Stimulated activated CD8-positive, alpha-beta memory T cell treated with anti-CD3 and anti-CD28 coated beads, Interleukin-7, amount 100 ng/mL, for 1 hour (primary cell): ENCODE data around the gene TNK1.
"Not testable (repeated sequence)": the region's sequence is repeated elsewhere in the genome, so short reads cannot be mapped to it uniquely, and the experiment has no call there.

Source experiments
- DNase-seq, 2 donors: peaks; one replicate each; pipeline ENCODE4 v3.0.0-alpha.2; 2020; ENCODE audit warnings: low read depth in 2 of 2

Gene TNK1

GRCh38 chr17:7355053-7355452 is 25.8 kb upstream of the TNK1 start, which contains the start of gene TMEM95:
Gene TMEM95, plus strand, starts transcription at chr17:7355156. Its CDS starts 49 bp downstream, at chr17:7355205.
- DNase-seq = no peak

GRCh38 chr17:7355573-7355972 is 25.3 kb upstream of the TNK1 start:
- no peak for DNase-seq

GRCh38 chr17:7356072-7356549 is 24.8 kb upstream of the TNK1 start:
- DNase-seq = peak; percentile 49 to 74

GRCh38 chr17:7356756-7357155 is 24.1 kb upstream of the TNK1 start:
- DNase-seq = no peak

- no peak for DNase-seq
Observed at GRCh38 chr17:7357381-7357780, 23.5 kb upstream of the TNK1 start.

GRCh38 chr17:7361906-7362305 is 19.0 kb upstream of the TNK1 start:
- no peak for DNase-seq

GRCh38 chr17:7363311-7363710 is 17.6 kb upstream of the TNK1 start:
- DNase-seq = no peak

- not testable (repeated sequence) for DNase-seq
Observed at GRCh38 chr17:7365963-7366362, 14.9 kb upstream of the TNK1 start.

GRCh38 chr17:7367083-7367482 is 13.8 kb upstream of the TNK1 start:
- DNase-seq = no peak

- DNase-seq = no peak
Observed at GRCh38 chr17:7367918-7368598, 12.8 kb upstream of the TNK1 start.

GRCh38 chr17:7368599-7368994 is 12.3 kb upstream of the TNK1 start:
- not testable (repeated sequence) for DNase-seq

- no peak for DNase-seq
Observed at GRCh38 chr17:7369825-7370224, 11.1 kb upstream of the TNK1 start.

GRCh38 chr17:7370853-7371252 is 10.0 kb upstream of the TNK1 start:
- DNase-seq = no peak

- DNase-seq = no peak
Observed at GRCh38 chr17:7374353-7374752, 6.5 kb upstream of the TNK1 start.

GRCh38 chr17:7379134-7379533 is 1.8 kb upstream of the TNK1 start:
- no peak for DNase-seq

- DNase-seq = no peak
Observed at GRCh38 chr17:7380321-7380720, 568 bp upstream of the TNK1 start.

GRCh38 chr17:7382901-7383300 is 2.0 kb downstream of the TNK1 start:
- no peak for DNase-seq

GRCh38 chr17:7383371-7383741 is 2.5 kb downstream of the TNK1 start:
- DNase-seq = no peak

GRCh38 chr17:7383742-7384488 is 3.0 kb downstream of the TNK1 start:
- peak; percentile 49 to 50 for DNase-seq

- no peak for DNase-seq
Observed at GRCh38 chr17:7384489-7385081, 3.7 kb downstream of the TNK1 start.

- DNase-seq = no peak
Observed at GRCh38 chr17:7388856-7389255, 8.0 kb downstream of the TNK1 start.

- no peak for DNase-seq
Observed at GRCh38 chr17:7389924-7390910, 9.3 kb downstream of the TNK1 start.
